Measurements from ENCODE around the gene COL27A1.

DNA sequence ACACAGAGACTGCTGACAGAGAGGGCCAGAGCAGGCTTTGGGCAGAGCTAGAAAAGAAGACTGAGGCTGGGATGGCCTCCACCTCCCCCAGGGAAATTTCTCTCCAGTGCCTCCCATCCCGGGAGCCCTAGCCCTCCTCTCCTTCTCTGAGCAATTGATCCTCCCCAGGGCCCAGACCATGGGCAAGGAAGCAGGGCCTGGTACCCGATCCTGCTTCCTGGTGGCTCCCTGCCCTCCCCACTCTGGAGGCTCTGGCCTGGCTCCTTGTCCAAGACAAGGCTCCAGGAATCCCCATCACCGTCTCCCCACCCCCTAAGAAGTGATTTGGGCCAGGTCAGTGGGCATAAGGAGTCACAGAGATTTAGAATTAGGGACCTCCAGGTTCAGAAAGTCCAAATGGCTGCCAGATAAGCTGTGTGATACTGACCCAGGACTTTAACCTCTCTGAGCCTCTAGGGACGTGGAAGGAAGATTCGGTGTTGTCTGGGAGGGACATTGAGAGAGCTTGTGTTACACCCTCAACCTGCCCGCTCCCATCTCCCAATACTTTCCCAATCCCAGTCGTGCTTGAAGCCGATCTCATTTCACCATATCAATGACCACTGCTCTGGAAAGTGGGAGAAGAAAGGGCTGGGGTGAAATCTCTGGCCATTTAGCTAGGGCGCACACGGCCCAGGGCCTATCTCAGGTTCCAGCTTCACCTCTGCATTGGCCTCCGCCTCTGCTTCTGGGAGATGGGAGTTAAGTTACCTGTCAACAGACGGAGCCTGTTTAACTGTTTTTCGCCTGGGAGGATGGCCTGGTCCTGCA, 30.5 kb upstream of the COL27A1 start:
- TF ChIP-seq, protein P1, sequence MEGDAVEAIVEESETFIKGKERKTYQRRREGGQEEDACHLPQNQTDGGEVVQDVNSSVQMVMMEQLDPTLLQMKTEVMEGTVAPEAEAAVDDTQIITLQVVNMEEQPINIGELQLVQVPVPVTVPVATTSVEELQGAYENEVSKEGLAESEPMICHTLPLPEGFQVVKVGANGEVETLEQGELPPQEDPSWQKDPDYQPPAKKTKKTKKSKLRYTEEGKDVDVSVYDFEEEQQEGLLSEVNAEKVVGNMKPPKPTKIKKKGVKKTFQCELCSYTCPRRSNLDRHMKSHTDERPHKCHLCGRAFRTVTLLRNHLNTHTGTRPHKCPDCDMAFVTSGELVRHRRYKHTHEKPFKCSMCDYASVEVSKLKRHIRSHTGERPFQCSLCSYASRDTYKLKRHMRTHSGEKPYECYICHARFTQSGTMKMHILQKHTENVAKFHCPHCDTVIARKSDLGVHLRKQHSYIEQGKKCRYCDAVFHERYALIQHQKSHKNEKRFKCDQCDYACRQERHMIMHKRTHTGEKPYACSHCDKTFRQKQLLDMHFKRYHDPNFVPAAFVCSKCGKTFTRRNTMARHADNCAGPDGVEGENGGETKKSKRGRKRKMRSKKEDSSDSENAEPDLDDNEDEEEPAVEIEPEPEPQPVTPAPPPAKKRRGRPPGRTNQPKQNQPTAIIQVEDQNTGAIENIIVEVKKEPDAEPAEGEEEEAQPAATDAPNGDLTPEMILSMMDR (optimal IDR thresholded peaks at IDR 0.05 in 1 of 3, IDR thresholded peaks at IDR 0.05 in 1 of 3, conservative IDR thresholded peaks at IDR 0.05 in 1 of 3; ENCODE audit: extremely low read depth in 1 of 3, insufficient read depth in 2 of 3, low read length in 3 of 3) = no peak
- TF ChIP-seq EZH2 (IDR thresholded peaks at IDR 0.05; ENCODE audit: low read length) = no peak

Measured in keratinocyte (primary cell).